ENCODE measurements around the gene ABCA4.
"Not testable (repeated sequence)": the region's sequence is repeated elsewhere in the genome, so short reads cannot be mapped to it uniquely, and the experiment has no call there.

Gene ABCA4

DNA sequence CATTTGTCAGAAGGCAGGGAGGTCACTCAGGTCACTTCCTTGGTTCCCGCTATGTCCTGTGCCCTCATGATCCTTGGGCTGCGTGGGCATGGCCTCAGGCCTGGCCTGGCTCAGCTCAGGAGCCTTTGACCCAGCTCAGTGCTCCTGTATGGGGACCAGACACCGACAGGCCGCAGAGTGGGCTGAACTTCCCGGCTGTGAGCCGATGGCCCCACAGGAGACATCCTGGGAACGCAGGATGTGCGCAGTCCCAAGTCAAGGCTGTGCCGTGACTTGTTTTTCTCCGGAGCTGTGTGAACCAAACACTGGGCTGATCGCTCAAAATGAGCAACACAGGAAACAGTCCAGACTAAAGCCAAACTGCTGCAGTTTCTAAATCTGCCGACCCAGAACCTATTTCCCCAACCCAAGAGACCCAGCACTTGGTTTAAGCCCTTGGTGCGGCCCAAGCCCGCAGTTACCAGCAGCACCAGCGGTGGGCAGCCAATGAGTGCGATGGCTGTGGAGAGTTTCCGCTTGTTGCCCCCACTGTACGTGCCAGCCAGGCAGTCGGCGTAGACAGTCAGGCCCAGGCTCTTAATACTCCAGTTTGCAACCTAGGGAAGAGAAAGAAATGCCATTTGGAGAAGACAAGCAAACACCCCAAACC lies 119.4 kb downstream of the ABCA4 start:
- Histone ChIP-seq H3F3A (ENCODE audit: insufficient read depth, low read length) (no peaks in the 10 kb centered on the region), H2AFZ (ENCODE audit: low read length) (no peak overlapping the region), H4K20me1 (ENCODE audit: insufficient read depth, low read length) (no peaks in the 10 kb centered on the region), H3K79me2 (ENCODE audit: low read length) (no peaks in the 10 kb centered on the region), H3K9me3 (replicated peaks; ENCODE audit: insufficient read depth, low read length) (no peaks in the 10 kb centered on the region), H3K4me3 (ENCODE audit: low read length) (no peak overlapping the region), H3K4me2 (ENCODE audit: low read depth, low read length) (no peak overlapping the region), H3K4me1 (ENCODE audit: low read length) (no peaks in the 10 kb centered on the region), H3K36me3 (replicated peaks; ENCODE audit: insufficient read depth, low read length) (no peaks in the 10 kb centered on the region), H3K27ac (ENCODE audit: low read length) (no peak overlapping the region), H3K27me3 (replicated peaks; ENCODE audit: insufficient read depth, low read length) (no peaks in the 10 kb centered on the region), H3K9ac (ENCODE audit: low read length) (no peak overlapping the region), H3K9me2 (replicated peaks; ENCODE audit: insufficient read depth, low read length) (no peaks in the 10 kb centered on the region)
- no peak for DNase-seq
- TF ChIP-seq, protein P1, sequence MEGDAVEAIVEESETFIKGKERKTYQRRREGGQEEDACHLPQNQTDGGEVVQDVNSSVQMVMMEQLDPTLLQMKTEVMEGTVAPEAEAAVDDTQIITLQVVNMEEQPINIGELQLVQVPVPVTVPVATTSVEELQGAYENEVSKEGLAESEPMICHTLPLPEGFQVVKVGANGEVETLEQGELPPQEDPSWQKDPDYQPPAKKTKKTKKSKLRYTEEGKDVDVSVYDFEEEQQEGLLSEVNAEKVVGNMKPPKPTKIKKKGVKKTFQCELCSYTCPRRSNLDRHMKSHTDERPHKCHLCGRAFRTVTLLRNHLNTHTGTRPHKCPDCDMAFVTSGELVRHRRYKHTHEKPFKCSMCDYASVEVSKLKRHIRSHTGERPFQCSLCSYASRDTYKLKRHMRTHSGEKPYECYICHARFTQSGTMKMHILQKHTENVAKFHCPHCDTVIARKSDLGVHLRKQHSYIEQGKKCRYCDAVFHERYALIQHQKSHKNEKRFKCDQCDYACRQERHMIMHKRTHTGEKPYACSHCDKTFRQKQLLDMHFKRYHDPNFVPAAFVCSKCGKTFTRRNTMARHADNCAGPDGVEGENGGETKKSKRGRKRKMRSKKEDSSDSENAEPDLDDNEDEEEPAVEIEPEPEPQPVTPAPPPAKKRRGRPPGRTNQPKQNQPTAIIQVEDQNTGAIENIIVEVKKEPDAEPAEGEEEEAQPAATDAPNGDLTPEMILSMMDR (IDR thresholded peaks at IDR 0.05; ENCODE audit: low read length), result no peak
- TF ChIP-seq EZH2phosphoT487 (IDR thresholded peaks at IDR 0.05; ENCODE audit: low read length), result no peak
- TF ChIP-seq EZH2 (optimal IDR thresholded peaks at IDR 0.05; ENCODE audit: low read depth, low read length), result no peak

DNA sequence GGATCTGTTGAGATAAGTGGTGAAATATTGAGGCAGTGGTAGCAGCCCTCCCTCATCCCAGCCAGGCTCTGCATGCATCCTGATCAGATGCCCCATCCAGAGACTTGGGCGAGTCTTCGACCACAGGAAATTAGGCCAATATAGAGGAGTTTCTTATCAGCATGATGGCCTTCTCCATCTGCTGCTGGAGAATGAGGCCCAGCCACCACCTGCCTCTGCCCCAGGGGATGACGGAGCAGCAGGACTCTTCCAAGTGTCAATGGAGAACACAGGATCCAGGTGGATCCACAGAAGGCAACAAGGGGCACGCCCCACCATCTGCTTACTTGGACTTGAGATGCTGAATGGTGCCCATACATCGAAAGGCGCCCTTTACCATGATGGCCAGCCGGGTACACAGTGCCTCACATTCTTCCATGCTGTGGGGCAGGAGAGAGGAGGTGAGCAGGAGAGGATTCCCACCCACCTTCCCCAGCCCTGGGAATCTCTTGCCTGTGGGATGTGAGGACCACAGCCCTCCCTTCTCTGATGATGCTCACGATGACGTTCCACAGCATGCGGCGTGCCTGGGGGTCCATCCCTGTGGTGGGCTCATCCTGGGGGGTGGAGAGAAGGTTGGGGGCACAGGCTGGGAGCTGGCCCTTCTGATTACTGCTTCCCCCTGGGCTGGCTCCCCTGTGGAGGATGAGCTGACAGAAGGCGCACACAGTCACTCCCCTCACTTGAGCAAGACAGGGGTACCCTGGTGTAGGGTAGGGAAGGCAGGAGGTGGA lies 120.3 kb downstream of the ABCA4 start:
- Histone ChIP-seq H4K20me1 (ENCODE audit: insufficient read depth, low read length) (no peaks in the 10 kb centered on the region), H3K4me3 (ENCODE audit: low read length) (no peak overlapping the region), H3K79me2 (ENCODE audit: low read length) (no peaks in the 10 kb centered on the region), H2AFZ (ENCODE audit: low read length) (no peak overlapping the region), H3K4me1 (ENCODE audit: low read length) (no peaks in the 10 kb centered on the region), H3K36me3 (replicated peaks; ENCODE audit: insufficient read depth, low read length) (no peaks in the 10 kb centered on the region), H3K9ac (ENCODE audit: low read length) (no peak overlapping the region), H3K27me3 (replicated peaks; ENCODE audit: insufficient read depth, low read length) (no peaks in the 10 kb centered on the region), H3K9me3 (replicated peaks; ENCODE audit: insufficient read depth, low read length) (no peaks in the 10 kb centered on the region), H3K27ac (ENCODE audit: low read length) (no peak overlapping the region), H3K9me2 (replicated peaks; ENCODE audit: insufficient read depth, low read length) (no peaks in the 10 kb centered on the region), H3F3A (ENCODE audit: insufficient read depth, low read length) (no peaks in the 10 kb centered on the region), H3K4me2 (ENCODE audit: low read depth, low read length) (no peak overlapping the region)
- DNase-seq, result no peak
- TF ChIP-seq EZH2 (optimal IDR thresholded peaks at IDR 0.05; ENCODE audit: low read depth, low read length) (no peak), EZH2phosphoT487 (IDR thresholded peaks at IDR 0.05; ENCODE audit: low read length) (no peak)
- TF ChIP-seq, protein P1 (IDR thresholded peaks at IDR 0.05; ENCODE audit: low read length), result no peak

DNA sequence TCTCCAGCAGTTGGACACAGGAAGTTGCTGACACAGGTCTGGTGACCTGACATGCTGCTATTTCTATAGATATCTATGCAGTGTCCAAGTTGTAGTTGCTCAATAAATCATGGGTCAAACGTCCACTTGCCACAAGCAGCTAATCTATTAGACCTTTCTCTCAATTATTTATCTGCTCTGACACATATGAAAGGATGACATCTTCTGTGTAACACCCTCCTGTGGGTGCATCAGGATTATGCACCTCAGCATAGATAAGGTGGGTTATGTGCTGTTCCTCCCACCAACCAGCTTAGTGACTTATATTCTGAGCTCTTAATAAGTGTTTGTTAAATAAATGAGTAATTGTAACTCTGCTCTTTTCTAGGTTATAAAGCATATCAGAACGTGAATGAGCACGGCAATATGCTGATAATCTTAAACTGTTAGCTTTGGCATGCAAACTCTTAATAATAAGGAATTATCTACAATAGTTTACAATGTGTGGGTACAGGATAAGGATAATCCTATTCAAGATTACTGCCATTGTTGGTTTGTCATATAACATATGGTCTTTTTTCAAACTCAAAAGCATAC lies 121.0 kb downstream of the ABCA4 start:
- no peaks in the 10 kb centered on the region for H3F3A ChIP-seq (ENCODE audit: insufficient read depth, low read length)
- no peaks in the 10 kb centered on the region for H3K27me3 ChIP-seq (replicated peaks; ENCODE audit: insufficient read depth, low read length)
- no peak overlapping the region for H3K4me3 ChIP-seq (ENCODE audit: low read length)
- no peak overlapping the region for H3K4me2 ChIP-seq (ENCODE audit: low read depth, low read length)
- no peak overlapping the region for H2AFZ ChIP-seq (ENCODE audit: low read length)
- H3K36me3 ChIP-seq (replicated peaks; ENCODE audit: insufficient read depth, low read length), result no peaks in the 10 kb centered on the region
- no peaks in the 10 kb centered on the region for H3K9me3 ChIP-seq (replicated peaks; ENCODE audit: insufficient read depth, low read length)
- no peaks in the 10 kb centered on the region for H3K9me2 ChIP-seq (replicated peaks; ENCODE audit: insufficient read depth, low read length)
- H3K27ac ChIP-seq (ENCODE audit: low read length), result no peak overlapping the region
- no peaks in the 10 kb centered on the region for H4K20me1 ChIP-seq (ENCODE audit: insufficient read depth, low read length)
- TF ChIP-seq, protein P1 (IDR thresholded peaks at IDR 0.05; ENCODE audit: low read length), result no peak
- TF ChIP-seq EZH2 (optimal IDR thresholded peaks at IDR 0.05; ENCODE audit: low read depth, low read length), result no peak
- TF ChIP-seq EZH2phosphoT487 (IDR thresholded peaks at IDR 0.05; ENCODE audit: low read length), result no peak
- no peak overlapping the region for H3K9ac ChIP-seq (ENCODE audit: low read length)
- no peaks in the 10 kb centered on the region for H3K4me1 ChIP-seq (ENCODE audit: low read length)
- no peaks in the 10 kb centered on the region for H3K79me2 ChIP-seq (ENCODE audit: low read length)
- DNase-seq, result no peak

DNA sequence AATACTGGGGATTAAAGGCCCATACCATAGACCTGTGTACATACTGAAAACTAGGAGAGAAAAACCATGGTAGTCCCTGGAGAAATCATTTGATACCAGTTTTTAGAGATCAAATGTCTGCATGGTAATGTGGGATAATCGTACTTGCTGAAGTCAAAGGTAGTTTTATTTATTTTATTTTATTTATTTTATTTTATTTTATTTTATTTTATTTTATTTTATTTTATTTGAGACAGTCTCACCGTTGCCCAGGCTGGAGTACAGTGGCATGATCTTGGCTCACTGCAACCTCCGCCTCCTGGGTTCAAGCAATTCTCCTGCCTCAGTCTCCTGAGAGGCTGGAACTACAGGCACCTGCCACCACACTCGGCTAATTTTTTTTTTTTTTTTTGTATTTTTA lies 122.4 kb downstream of the ABCA4 start:
- not testable (repeated sequence) for H4K20me1 ChIP-seq (ENCODE audit: insufficient read depth, low read length); H2AFZ ChIP-seq (ENCODE audit: low read length); H3K9me3 ChIP-seq (replicated peaks; ENCODE audit: insufficient read depth, low read length); DNase-seq; H3F3A ChIP-seq (ENCODE audit: insufficient read depth, low read length); H3K4me3 ChIP-seq (ENCODE audit: low read length); H3K9me2 ChIP-seq (replicated peaks; ENCODE audit: insufficient read depth, low read length); H3K79me2 ChIP-seq (ENCODE audit: low read length); H3K27me3 ChIP-seq (replicated peaks; ENCODE audit: insufficient read depth, low read length); H3K36me3 ChIP-seq (replicated peaks; ENCODE audit: insufficient read depth, low read length); H3K4me1 ChIP-seq (ENCODE audit: low read length); H3K27ac ChIP-seq (ENCODE audit: low read length); H3K9ac ChIP-seq (ENCODE audit: low read length); H3K4me2 ChIP-seq (ENCODE audit: low read depth, low read length)
